Trophoblast cell (in vitro differentiated cells and primary cell): ENCODE results near the gene EEFSEC.

ENCODE experiments used
- DNase-seq, 2 donors: peaks; one replicate each; pipeline ENCODE4 v3.0.0-alpha.2; 2016
- H2AFZ ChIP-seq: 2 replicates; pipeline ENCODE4 v1.6.1; 2013; ENCODE audit warnings: low read length, moderate library complexity, mild to moderate bottlenecking; ENCODE audit not compliant: insufficient read depth, poor library complexity
- H2AK5ac ChIP-seq: 2 replicates; pipeline ENCODE4 v1.6.1; 2013; ENCODE audit warnings: mild to moderate bottlenecking, low read length
- H2BK120ac ChIP-seq: 2 replicates; pipeline ENCODE4 v1.6.1; 2013; ENCODE audit warnings: low read length, mild to moderate bottlenecking, moderate library complexity; ENCODE audit not compliant: insufficient read depth, poor library complexity
- H2BK12ac ChIP-seq: 2 replicates; pipeline ENCODE4 v1.6.1; 2013; ENCODE audit warnings: mild to moderate bottlenecking, low read length, moderate library complexity
- H2BK5ac ChIP-seq: 2 replicates; pipeline ENCODE4 v1.6.1; 2013; ENCODE audit warnings: low read length, low read depth, moderate library complexity, mild to moderate bottlenecking; ENCODE audit not compliant: poor library complexity
- H3K14ac ChIP-seq: 2 replicates; pipeline ENCODE4 v1.6.1; 2013; ENCODE audit warnings: mild to moderate bottlenecking, low read length
- H3K18ac ChIP-seq: 2 replicates; pipeline ENCODE4 v1.6.1; 2013; ENCODE audit warnings: mild to moderate bottlenecking, low read length
- H3K23ac ChIP-seq: 2 replicates; pipeline ENCODE4 v1.6.1; 2013; ENCODE audit warnings: low read length
- H3K27ac ChIP-seq: 2 replicates; pipeline ENCODE4 v1.5.1; 2013; ENCODE audit warnings: low read depth, mild to moderate bottlenecking, inconsistent platforms, low read length, moderate library complexity
- H3K27me3 ChIP-seq: 2 replicates; pipeline ENCODE4 v1.6.1; 2013; ENCODE audit warnings: inconsistent platforms, mild to moderate bottlenecking, low read length, moderate library complexity; ENCODE audit not compliant: insufficient read depth
- H3K36me3 ChIP-seq, 2 experiments: 1 replicate in 1 of 2; 2 replicates in 1 of 2; pipeline ENCODE4 v1.6.1; 2013; ENCODE audit warnings: low read length in 2 of 2, mild to moderate bottlenecking in 2 of 2, moderate library complexity in 1 of 2; ENCODE audit not compliant: insufficient read depth in 2 of 2, control insufficient read depth in 1 of 2
- H3K4ac ChIP-seq: 2 replicates; pipeline ENCODE4 v1.6.1; 2013; ENCODE audit warnings: low read depth, mild to moderate bottlenecking, low read length, moderate library complexity
- H3K4me1 ChIP-seq, 2 experiments: 1 replicate in 1 of 2; 2 replicates in 1 of 2; pipeline ENCODE4 v1.6.1; 2013; ENCODE audit warnings: low read length in 2 of 2, mild to moderate bottlenecking in 2 of 2, moderate library complexity in 1 of 2; ENCODE audit not compliant: insufficient read depth in 2 of 2, control insufficient read depth in 1 of 2
- H3K4me2 ChIP-seq: 2 replicates; pipeline ENCODE4 v1.6.1; 2013; ENCODE audit warnings: inconsistent platforms, mild to moderate bottlenecking, low read length, moderate library complexity
- H3K4me3 ChIP-seq: 2 replicates; pipeline ENCODE4 v1.5.1; 2013; ENCODE audit warnings: mild to moderate bottlenecking, low read depth, low read length, inconsistent platforms
- H3K79me1 ChIP-seq: one replicate; pipeline ENCODE4 v1.6.1; 2013; ENCODE audit warnings: low read length
- H3K79me2 ChIP-seq: 2 replicates; pipeline ENCODE4 v1.6.1; 2013; ENCODE audit warnings: low read length, mild to moderate bottlenecking; ENCODE audit not compliant: control insufficient read depth, insufficient read depth, poor library complexity
- H3K9ac ChIP-seq: 2 replicates; pipeline ENCODE4 v1.6.1; 2013; ENCODE audit warnings: mild to moderate bottlenecking, low read length
- H3K9me3 ChIP-seq: 2 replicates; pipeline ENCODE4 v1.6.1; 2013; ENCODE audit warnings: low read depth, mild to moderate bottlenecking, control low read depth, inconsistent platforms, low read length; ENCODE audit not compliant: insufficient read depth
- H4K12ac ChIP-seq: 2 replicates; pipeline ENCODE4 v1.6.1; 2013; ENCODE audit warnings: low read depth, mild to moderate bottlenecking, low read length, moderate library complexity
- H4K8ac ChIP-seq: 2 replicates; pipeline ENCODE4 v1.6.1; 2013; ENCODE audit warnings: low read depth, mild to moderate bottlenecking, low read length, moderate library complexity
- H4K91ac ChIP-seq: one replicate; pipeline ENCODE4 v1.6.1; 2013; ENCODE audit warnings: low read depth, mild to moderate bottlenecking, low read length, moderate library complexity
- WGBS: extraction: QIAGEN DNeasy Blood & Tissue Kit; methylation state at CpG from one replicate; pipeline ENCODE4 v1.1.7; 2013; ENCODE audit warnings: missing lambda C conversion rate; ENCODE audit not compliant: insufficient read length, insufficient coverage; ENCODE audit errors: extremely low coverage; 5-methylcytosine and 5-hydroxymethylcytosine counted together

The EEFSEC gene

DNA sequence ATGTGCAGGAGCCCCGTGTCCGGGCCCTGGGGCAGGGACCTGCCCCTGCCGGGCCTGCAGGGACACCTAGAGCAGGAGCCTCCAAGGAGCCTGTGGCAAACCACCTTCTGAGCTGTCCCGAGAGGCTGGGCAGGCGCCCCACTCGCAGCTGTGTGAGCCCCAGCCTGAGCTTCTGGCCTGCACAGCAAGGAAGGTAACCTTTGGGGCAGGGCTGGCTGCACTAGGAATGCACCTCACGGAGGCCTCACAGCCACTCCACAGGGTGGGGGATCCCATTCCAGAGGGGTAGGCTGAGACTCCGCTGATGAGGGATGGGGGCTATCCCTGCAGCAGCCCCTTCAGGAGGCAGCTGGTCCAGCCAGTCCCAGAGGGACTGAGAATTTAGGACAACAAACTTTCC, 245.3 kb downstream of the EEFSEC start:
- Histone ChIP-seq H3K4me3 (no peak overlapping the region), H4K8ac (no peak overlapping the region), H3K27me3 (no peaks in the 10 kb centered on the region), H3K4me2 (no peak overlapping the region), H3K79me2 (no peaks in the 10 kb centered on the region), H2BK5ac (no peak overlapping the region), H2BK12ac (no peak overlapping the region), H3K23ac (no peak overlapping the region), H3K9me3 (no peaks in the 10 kb centered on the region), H3K9ac (no peak overlapping the region), H3K36me3 (no peaks in the 10 kb centered on the region), H4K91ac (no peak overlapping the region), H3K27ac (no peak overlapping the region), H3K4me1 (peaks cover 0 to 2% of the 10 kb centered on the region in 2 experiments), H2AFZ (no peak overlapping the region), H2BK120ac (no peak overlapping the region), H3K18ac (no peak overlapping the region), H3K4ac (no peak overlapping the region), H3K79me1 (no peaks in the 10 kb centered on the region), H4K12ac (no peak overlapping the region), H3K14ac (no peak overlapping the region), H2AK5ac (no peak overlapping the region)
- WGBS, result no CpG with 5 or more reads among the region's 8 CpGs
- no peak for DNase-seq

DNA sequence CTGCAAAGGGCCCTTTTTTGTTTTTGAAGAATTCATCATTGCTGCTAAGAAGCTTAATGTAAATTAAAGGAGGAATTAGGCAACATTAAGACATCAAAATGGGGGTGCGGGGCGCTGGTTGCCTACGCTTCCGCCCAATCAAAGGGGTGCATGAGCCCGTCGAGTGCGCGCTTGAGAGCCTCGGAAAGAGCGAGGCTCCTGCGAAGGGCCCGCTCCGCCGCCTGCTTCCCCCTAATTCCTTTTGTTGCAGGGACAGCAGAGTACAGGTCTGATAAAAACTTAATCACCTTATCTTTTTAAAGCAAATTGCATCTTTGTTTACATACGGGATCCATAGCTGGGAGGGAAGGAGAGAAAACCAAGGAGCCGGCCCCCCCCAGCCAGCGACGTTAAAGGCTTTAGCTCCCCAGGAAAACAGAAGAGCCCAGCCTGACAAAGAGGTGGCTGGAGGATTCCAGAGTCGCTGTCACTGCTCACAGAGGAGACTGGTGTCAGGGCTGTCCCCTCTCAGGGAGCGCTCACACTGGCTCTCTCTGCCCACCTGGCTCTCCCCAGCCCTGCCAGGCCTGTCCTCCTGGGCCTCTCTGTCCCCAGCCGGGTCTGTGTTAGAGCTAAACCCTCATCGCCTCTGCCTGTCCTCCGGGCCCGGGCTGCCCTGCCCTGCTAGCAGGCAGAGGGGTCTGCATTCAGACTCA, 246.1 kb downstream of the EEFSEC start:
- no peaks in the 10 kb centered on the region for H3K79me2 ChIP-seq
- H3K27ac ChIP-seq, result no peak overlapping the region
- no peak overlapping the region for H2BK120ac ChIP-seq
- H3K4me2 ChIP-seq, result no peak overlapping the region
- H3K9me3 ChIP-seq, result no peaks in the 10 kb centered on the region
- H2BK12ac ChIP-seq, result no peak overlapping the region
- H3K23ac ChIP-seq, result no peak overlapping the region
- no peak overlapping the region for H4K12ac ChIP-seq
- no peak overlapping the region for H3K18ac ChIP-seq
- H4K8ac ChIP-seq, result no peak overlapping the region
- DNase-seq, result no peak
- H3K14ac ChIP-seq, result no peak overlapping the region
- H2AK5ac ChIP-seq, result no peak overlapping the region
- no peaks in the 10 kb centered on the region for H3K36me3 ChIP-seq
- H2AFZ ChIP-seq, result no peak overlapping the region
- no peak overlapping the region for H4K91ac ChIP-seq
- no peaks in the 10 kb centered on the region for H3K79me1 ChIP-seq
- H3K9ac ChIP-seq, result no peak overlapping the region
- H3K4me1 ChIP-seq, result peaks cover 6 to 9% of the 10 kb centered on the region in 2 experiments
- no peak overlapping the region for H3K4me3 ChIP-seq
- WGBS, result no CpG with 5 or more reads among the region's 24 CpGs
- H3K4ac ChIP-seq, result no peak overlapping the region
- H2BK5ac ChIP-seq, result no peak overlapping the region
- no peaks in the 10 kb centered on the region for H3K27me3 ChIP-seq

DNA sequence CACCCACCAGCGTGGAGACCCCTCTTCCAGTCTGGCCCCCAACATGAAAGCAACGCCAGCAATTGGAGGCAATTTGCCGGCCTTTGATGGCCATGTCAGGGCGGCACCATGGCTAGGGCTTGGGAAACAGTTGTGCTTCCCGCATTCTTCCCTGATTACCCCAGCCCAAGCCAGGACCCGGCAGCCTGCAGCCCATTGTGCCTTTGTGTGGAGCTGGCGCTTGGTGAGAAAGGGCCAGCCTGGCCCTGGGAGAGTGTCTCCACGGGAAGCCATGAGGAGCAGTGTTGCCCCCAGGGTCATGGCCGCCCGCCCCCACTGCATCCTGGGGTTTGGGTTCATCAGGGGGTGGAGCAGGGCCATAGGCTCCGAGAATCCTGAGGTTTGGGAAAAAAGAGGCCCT, 247.4 kb downstream of the EEFSEC start:
- no peak overlapping the region for H4K12ac ChIP-seq
- H4K91ac ChIP-seq, result no peak overlapping the region
- no peak overlapping the region for H3K4me2 ChIP-seq
- H3K9ac ChIP-seq, result no peak overlapping the region
- no peak overlapping the region for H2AK5ac ChIP-seq
- H2BK5ac ChIP-seq, result no peak overlapping the region
- no peaks in the 10 kb centered on the region for H3K36me3 ChIP-seq
- no peak overlapping the region for H3K4me3 ChIP-seq
- no peak overlapping the region for H2BK12ac ChIP-seq
- no peaks in the 10 kb centered on the region for H3K79me2 ChIP-seq
- DNase-seq, result no peak
- H3K9me3 ChIP-seq, result no peaks in the 10 kb centered on the region
- H3K79me1 ChIP-seq, result no peaks in the 10 kb centered on the region
- H3K27me3 ChIP-seq, result no peaks in the 10 kb centered on the region
- peaks cover 8 to 12% of the 10 kb centered on the region in 2 experiments for H3K4me1 ChIP-seq
- no peak overlapping the region for H3K18ac ChIP-seq
- H3K27ac ChIP-seq, result no peak overlapping the region
- H3K23ac ChIP-seq, result no peak overlapping the region
- no CpG with 5 or more reads among the region's 11 CpGs for WGBS
- no peak overlapping the region for H3K4ac ChIP-seq
- no peak overlapping the region for H4K8ac ChIP-seq
- H3K14ac ChIP-seq, result no peak overlapping the region
- no peak overlapping the region for H2AFZ ChIP-seq
- no peak overlapping the region for H2BK120ac ChIP-seq

DNA sequence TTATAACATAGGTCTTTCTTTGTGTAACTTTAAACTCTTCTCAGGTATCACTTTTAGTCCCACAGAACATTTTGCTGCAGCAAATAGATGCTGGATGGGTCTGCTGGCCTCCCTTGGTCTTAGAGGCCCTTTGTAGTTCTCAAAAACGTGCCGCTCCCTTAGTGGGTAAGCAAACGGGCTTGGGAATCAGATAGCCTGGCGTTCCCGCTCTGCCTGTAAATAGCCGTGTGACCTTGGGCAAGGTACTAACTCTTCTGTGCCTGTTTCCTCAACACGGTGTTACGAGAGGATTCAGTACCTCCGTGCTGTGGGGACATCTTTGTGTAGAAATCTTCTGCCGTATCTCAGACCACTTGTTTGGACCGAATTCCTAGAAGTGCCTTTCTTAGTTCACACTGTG, 249.0 kb downstream of the EEFSEC start:
- no peak overlapping the region for H3K23ac ChIP-seq
- no peak overlapping the region for H3K4me2 ChIP-seq
- H2AK5ac ChIP-seq, result no peak overlapping the region
- no CpG with 5 or more reads among the region's 11 CpGs for WGBS
- no peak for DNase-seq
- no peak overlapping the region for H4K91ac ChIP-seq
- no peak overlapping the region for H3K4ac ChIP-seq
- H2AFZ ChIP-seq, result no peak overlapping the region
- H3K18ac ChIP-seq, result no peak overlapping the region
- H3K9ac ChIP-seq, result no peak overlapping the region
- H2BK120ac ChIP-seq, result no peak overlapping the region
- H3K79me2 ChIP-seq, result no peaks in the 10 kb centered on the region
- H4K12ac ChIP-seq, result no peak overlapping the region
- H3K4me1 ChIP-seq, result peaks cover 8 to 12% of the 10 kb centered on the region in 2 experiments
- H3K79me1 ChIP-seq, result no peaks in the 10 kb centered on the region
- H3K27ac ChIP-seq, result no peak overlapping the region
- H3K14ac ChIP-seq, result no peak overlapping the region
- H2BK12ac ChIP-seq, result no peak overlapping the region
- H3K27me3 ChIP-seq, result no peaks in the 10 kb centered on the region
- no peak overlapping the region for H3K4me3 ChIP-seq
- no peaks in the 10 kb centered on the region for H3K36me3 ChIP-seq
- H2BK5ac ChIP-seq, result no peak overlapping the region
- H3K9me3 ChIP-seq, result no peaks in the 10 kb centered on the region
- H4K8ac ChIP-seq, result no peak overlapping the region
